Forelimb muscle (tissue), 1 donor: ENCODE measurements around the gene APBA2. TPM values are rescaled to one million over a fixed set of nuclear protein-coding genes. Genes with fewer than 3 reads are reported as not detected.

Source experiments
- DNase-seq: peaks from one replicate; pipeline ENCODE4 v3.0.0-alpha.2; 2013; ENCODE audit warnings: low read depth
- polyA plus RNA-seq: library from polyadenylated mRNA; unstranded; fragments of 120-200 nt; gene quantifications from one replicate; pipeline ENCODE4 v1.2.1, GENCODE V29; 2013; ENCODE audit not compliant: insufficient read length

The APBA2 gene
- polyA plus RNA-seq, 1 donor: 3.9 TPM

DNA sequence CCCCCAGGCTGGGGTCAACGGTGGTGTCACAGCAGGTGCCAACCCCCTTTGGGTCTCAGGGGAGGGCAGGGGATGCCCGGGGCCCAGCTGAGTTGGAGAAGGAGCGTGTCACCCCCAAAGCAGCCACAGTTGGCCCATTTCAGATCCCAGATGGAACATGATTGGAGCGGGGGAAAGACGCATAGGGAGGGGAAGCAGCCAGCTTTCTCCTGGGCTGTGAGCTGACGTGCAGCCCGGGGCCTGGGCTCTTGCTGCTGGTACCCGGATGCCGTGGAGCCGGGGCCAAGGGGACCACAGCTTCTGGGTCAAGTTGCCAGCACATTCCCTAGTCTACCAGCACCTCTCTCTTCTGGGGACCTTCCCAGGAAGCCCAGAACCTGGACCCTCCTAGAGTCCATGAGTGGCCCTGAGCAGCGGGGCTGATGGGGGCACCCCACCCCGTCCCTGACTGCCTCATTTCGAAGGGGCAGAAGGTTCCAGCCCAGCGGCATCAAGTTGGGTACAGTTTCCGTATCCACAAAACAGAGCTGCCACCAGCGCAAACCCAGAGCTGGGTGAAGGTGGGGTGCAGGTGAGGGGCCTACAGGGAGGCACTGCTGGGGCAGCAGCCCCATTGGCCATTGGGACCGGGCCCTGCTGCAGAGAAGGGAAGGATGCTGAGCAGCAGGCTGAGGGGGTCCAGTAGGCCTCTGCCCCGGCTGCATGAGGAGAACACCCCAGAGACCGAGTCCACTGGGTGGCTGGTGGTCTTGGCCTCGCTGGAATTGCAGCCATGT, 235.0 kb downstream of the APBA2 start:
- DNase-seq: no peak

DNA sequence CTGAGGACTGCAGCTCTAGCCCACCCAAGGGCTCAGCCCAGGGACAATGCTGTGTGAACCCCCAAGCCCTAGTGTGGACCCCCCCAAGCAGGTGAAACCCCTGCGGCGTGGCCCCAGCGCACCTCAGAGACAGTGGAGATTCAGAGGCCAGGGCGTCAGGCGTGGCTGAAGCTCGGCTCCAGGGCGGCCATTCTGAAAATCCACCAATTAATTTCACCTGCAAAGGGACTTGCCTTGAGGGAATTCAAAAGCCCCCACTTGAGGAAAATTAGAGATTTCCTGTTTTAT, 235.5 kb downstream of the APBA2 start:
- DNase-seq: no peak

DNA sequence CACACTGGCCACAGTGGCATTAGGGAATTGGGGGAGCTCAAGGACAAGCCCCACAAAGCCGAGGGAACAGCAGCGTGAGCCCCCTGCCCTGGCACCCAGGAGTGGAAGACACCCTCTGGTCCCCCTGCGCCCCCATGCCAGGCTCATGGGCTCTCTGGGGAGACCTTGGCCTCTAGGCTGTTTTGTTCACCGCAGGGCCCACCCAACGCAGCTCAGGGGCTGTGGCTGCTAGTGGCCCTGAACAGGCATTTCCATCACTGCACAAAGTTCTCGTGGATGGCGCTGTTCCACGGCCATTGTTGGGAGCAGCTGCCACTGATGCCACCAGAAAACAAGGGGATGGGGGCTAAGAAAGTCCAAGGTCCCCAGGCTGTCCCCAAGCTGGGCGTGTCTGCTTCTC, 236.1 kb downstream of the APBA2 start:
- DNase-seq: no peak

DNA sequence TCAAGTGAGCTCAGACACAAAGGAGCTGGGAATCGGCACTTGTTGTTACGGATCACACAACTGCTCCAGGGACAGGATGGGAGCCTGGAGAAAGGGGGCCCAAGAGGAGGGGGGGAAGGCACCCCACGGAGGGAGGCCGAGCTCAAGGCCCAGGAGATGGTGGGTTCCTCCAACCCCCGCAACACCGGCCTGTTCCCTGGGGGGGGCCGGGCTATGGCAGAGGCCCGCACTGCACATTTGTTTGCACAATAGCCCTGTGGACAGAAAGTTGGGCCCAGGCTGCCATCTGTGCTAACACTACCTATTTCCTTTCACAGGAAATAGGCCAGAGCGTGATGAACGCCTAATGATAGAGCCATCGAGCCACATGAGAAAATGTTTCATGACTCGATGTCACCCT, 236.7 kb downstream of the APBA2 start:
- DNase-seq: no peak

DNA sequence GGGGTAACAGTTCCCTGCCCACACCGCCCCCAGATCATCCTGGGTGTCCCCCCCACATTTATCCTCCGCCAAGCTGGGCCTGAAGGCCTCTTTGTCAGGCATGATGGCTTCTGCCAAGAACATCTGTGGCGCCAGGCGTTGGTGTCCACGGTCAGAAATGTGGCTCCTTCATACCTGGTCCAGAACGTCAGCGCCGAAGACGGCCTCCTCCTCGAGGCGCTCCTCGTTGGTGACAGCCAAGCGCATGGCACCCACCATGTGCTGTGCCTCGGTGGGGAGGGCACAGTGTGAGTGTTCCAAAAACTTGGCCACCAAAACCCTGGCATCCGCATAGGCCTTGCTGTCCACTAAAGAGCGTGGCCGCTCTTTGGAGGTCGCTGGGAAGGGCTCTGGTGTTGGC, 237.4 kb downstream of the APBA2 start:
- no peak for DNase-seq

DNA sequence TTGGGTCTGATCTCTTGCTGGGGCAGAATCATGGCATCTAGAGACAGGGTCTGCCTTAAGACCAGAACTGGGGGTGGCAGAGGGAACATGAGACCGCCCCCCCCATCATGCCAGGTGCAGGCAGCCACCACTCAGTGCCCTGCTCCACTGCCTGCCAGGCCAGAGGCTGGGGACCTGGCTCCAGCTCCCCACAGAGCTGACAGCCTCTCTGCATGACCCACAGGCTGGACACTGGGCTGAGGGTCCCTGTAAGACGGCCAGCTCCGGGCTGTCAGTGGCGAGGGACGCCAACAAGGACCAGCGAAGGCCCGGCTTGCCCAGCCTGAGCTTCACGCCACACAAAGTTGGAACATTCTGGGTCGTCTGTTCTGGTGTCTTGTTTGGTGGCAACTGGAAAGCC, 238.2 kb downstream of the APBA2 start:
- no peak for DNase-seq

DNA sequence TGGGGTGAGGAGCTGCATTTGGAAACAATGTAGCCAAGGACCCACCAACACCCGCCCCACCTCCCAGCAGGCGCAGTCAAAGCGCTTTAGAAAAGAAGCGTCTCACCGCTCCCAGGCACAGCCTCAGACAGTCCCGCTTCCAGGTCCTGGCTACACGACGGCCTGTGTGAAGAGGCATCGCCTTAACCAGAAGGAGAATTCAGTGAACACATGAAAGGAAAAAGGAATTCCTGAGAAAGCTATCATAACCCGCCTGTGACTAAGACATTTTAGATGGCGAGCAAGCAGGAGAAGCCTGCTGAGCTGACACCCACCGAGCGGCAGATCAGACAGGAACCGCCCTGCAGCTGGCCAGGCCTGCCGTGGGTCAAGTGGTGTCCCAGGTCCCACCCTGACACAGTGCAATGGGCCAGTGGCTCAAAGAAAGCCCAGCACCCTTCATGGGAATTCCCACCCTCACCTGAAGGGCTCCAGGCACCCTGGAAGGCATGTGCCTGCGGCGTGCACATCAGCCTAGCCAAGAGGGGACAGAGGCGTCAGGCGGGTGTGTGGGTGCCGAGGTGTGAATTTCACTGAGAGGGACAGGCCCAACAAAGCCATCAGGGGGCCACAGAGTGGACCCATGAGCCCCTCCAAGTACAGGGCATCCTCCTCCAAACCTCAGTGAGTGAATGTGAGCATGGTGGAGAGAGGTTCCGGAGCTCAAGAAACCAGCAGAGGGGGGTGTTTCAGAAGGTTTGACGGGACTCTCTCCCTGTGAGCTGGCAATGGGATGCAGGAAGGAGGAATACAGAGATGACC, 239.0 kb downstream of the APBA2 start:
- DNase-seq: no peak

DNA sequence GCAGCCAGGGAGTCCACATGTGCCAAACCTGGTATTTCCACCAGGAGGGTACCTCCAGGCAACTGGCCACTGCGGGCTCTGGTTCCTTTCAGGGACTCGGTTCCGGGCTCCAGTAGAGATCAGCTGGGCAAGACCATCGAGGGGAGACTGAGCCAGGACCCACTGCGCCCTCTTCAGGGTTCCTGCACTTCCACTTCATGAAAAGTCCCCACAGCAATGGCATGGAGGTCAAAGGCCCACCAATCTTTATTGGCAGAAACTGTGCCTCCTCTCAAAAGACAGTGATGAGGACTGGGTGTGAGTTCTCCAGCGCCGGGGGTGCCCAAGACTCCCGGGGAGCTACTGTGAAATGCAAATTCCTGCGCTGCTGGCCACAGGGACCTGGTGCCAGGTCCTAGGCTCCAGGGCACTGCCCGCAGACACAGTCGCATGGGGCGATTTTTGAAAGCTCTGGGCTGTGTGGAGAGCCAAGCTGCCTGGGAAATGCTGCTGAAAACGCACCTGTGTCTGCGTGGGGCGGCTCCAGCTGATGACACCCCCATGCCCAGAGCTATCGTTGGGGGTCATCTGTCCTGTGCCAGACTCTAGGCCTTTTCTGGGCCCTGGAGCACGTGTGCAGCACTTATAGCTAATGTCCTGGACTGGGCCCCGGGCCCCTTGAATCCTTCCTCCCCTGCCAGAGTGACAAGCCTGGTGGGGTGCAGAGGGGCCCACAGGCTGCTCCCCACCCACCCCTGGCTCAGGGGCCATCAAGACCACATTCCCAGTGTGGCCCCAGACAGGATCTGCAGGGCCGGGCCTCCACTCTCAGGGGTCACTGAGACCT, 239.8 kb downstream of the APBA2 start:
- DNase-seq: no peak

DNA sequence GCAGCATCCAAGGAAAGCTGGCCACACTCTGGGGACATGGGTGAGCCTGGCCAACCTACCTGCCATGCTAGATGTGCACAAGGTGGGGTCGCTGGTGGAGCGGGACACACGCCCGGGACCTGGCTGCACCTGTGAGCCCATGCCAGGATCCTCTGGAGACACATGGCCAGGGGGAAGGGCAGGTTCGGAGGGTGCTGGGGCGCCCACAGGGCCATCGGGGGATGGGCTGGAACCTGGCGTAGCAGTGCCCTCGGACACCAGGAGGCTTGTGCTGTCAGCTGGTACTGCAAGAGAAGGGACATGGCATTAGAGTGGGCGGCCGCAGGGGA, 240.4 kb downstream of the APBA2 start:
- no peak for DNase-seq

DNA sequence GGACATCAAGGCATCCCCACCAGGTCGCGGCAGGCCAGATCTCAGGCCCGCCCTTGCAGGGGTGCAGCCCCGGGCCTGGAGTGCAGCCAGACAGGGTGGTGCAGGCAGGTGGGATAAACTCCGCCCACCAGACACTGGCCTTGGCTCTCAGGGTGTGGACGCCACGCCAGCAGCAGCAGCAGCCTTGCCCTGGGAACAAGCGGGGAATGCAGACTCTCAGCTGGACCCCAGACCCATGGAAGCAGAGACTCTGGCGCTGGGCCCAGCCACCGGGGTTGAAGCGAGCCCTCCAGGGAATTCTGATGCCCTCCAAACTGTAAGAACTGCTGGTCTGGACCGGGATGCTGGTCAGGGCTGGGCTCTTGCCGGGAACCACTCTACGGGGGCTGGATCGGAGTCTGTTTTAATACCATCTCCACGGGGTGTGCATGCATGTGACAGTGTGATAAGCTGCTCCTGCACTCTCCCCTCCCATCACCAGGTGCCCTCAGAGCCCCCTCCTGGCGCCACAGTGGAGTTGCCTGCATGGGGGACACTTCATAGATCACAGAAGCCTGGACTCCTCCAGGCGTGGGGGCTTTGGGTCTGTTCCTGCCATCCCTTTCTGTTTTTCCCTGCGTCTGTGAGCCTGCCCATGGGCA, 241.2 kb downstream of the APBA2 start:
- DNase-seq: no peak

DNA sequence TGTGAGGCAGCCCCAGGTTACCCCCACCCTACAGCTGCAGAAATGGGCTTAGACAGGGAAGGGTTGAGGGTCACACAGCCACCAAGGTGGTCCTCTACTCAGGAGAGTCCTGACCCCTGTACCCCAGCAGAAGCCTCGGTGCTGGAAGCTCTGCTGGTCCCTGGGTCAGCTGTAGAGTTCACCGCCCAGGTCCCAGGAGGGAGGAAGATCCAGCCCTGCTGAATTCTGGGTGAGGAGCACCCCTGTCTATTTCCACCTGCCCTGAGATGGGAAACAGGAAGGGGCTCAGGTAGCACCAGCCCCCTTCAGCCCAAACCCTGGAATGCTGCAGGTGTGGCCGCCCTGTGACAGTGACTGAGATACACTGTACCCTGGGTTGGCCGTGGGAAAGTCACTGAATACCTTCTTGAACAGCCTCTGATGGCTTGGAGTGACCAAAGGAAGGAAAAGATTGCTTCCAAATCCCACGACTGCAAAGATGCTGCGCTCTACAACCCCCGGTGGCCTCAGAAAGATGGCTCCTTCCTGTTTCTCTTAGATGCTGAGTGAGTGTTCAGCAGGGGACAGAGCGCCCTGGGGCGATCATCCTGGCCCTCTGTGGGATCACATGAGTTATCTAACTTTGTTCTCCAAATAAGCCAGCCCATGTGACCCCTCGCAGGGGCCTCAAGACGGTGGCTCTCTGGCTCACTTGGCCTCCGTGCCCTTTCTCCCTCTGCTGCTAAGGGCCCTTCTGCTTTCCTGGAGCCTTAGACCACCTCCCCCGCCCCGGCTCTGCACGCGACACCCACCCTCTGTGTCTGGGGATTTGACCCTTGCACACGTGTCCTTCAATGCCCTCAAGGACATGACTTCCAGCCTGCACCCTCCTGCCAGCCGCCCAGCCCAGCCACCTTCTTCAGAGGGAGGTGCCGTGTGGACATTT, 242.0 kb downstream of the APBA2 start:
- DNase-seq: no peak

DNA sequence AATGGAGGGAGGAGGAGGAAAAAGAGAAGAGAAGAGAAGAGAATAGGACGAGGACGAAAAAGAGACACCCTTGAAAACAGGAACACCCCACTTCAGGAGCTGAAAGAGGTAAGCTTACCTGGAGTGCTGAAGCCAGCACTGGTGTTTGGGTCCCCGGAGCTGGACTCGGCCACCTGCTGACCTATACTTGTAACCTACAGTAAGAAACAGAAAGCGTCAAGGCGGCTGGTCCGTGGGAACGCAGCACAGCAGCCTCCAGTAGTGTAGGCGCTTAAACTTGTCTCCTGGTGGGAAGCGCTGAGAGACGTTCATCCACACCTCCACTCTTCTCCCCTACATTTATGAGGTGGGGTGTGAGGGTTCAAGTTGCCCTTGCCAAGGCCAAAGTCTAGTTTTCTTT, 242.9 kb downstream of the APBA2 start:
- no peak for DNase-seq

DNA sequence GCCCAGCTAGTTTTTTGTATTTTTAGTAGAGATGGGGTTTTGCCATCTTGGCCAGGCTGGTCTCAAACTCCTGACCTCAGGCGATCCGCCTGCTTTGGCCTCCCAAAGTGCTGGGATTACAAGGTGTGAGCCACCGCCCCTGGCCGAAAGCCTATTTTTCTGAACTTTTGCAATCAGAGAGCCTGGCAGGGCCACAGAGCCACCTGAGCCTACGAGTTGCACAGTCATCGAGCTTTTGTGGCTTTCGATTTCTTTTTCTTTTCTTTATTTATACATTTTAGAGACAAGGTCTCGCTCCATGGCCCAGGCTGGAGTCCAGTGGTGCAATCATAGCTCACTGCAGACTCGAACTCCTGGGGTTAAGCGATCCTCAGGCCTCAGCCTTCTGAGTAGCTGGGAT, 243.4 kb downstream of the APBA2 start:
- no peak for DNase-seq

DNA sequence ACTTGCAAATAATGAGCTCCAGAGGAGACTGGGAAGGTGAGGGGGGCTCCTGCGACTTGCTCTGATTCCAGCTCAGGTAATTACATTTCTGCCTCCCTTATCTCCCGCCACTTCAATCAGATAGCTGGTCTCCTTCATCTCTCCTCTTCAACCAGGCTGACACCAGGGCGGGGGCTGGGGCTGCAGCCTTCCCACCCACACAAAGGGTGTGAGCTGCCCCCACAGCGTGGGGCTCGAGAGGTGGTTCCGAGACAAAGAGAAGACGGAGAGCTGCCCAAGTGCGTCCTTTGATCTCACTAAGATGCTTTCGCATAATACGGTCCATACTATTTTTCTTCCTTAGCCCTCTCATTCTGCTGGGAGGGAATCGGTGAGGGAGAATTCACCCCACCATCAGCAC, 244.2 kb downstream of the APBA2 start:
- DNase-seq: no peak

DNA sequence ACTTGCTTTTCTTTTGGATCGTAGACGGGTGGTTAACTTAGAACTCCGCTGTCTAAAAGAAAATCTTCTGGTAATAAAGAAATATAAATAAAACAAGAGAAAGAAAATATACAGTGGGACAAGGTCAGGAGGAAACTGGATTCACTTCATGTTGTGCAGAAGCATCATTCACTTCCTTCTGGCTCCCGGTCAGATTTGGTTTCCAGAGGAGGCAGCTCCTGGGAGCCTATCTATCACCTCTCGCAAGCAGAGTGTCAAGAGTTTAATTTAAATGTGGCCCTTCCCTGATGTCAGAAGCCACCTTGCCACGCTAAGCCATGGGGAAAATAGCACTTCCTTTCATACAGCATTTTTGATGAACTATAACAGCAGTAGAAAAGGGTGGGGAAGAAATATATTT, 244.7 kb downstream of the APBA2 start:
- no peak for DNase-seq

DNA sequence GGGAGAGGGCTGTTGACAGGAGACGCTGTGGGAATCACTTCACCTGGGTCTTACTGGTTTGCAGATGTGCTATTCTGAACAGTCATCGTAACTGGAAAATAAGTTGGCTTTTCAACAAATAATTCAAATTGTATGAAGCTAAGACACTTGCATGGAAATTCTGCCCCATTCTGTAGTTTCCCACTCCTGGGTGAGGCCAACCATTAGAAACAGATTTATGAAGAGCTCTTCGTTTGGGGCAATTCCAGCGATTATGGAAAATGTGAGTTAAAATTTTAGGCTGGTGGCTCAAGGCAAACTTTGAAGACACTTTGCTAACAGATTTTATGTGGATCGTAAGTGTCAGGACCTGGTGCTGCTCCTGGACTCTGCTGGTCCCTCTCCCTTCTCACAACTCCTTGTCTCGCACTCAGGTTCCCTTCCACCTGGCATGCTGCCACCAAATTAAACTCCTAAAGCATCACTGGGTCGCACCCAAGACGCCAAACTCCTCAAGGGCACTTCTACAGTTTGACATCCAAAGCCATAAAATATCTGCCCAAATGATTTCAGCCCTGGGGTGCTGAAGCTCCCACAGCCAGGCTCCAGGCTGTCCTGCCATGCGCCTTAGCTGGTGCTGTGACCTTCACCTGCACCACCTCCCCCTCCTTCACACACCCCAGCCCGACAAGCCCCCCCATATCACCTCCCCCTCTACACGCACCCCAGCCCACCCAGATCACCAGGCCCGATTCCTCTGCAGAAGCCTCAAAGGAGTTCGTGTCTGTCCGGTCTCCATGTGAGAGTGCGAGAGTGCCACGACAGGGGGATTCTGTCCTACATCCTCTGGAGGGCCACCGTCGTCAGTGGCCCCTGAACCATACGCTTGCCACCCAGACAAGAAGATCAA, 245.4 kb downstream of the APBA2 start:
- DNase-seq: no peak

DNA sequence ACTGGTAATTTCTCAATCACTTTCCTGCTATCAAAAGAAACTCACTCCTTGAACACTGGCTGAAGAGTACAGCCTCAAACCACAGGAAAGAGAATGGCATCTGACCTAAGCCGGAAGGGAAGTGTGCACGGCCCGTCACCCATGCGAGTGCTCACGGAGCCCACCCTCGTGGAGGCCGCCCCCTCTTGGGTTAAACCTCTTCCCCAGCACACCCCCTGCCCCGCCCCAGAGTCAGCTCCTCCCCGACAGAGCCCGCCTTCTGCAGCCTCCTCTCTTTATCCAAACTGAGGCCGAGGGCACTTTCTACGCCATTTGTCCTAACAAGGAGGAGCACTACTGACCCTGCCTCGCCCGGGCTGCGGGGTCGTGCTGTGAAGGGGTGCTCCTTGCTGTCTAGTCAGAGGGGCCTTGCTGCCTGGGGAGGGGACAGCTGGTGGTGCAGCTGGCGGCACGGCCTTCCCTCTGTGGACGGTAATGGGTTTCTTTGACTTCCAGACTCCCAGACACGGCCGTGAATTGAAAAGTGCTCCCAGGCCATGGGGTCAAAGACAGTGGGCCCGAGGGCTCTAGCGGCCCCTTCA, 246.2 kb downstream of the APBA2 start:
- DNase-seq: no peak

DNA sequence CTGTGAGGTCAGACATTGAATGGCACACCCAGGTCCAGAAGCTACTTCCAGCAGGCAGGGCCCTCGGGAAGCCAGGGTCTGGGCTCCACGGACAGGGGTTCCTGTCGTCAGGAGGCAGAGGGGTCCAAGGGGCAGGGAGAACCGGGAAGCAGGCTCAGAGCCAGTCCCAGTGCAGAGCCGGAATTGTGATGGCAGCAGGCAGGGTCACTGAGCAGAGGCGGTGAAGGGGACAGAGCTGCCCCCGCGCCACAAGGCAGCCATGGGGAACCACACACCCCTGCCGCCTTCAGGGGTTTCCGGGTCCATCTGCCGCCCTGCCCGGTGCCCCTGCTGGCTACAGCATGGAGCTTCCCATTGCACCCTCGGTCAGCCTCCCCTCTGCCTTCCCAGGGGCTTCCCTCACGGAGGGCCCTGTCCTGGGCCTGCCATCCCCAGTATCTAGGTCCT, 247.0 kb downstream of the APBA2 start:
- DNase-seq: no peak

DNA sequence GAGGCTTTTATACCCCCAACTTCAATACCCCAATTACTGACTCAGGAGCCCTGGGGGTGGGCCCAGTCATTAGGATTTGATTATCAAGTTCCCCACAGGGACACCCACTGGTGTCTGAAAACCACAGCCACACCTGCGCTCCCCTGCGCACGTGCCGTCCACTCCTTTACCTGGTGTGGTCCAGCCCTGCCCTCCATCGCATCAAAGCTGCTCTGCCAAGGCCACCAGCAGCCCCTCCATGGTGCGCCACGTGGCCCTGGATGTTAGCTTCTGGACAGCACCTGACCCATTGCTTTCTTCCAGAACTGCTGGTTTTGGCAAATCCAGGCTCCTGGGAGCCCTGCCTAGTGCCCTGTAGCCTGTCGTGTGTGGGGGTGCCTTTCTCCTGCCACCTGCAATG, 247.5 kb downstream of the APBA2 start:
- no peak for DNase-seq

DNA sequence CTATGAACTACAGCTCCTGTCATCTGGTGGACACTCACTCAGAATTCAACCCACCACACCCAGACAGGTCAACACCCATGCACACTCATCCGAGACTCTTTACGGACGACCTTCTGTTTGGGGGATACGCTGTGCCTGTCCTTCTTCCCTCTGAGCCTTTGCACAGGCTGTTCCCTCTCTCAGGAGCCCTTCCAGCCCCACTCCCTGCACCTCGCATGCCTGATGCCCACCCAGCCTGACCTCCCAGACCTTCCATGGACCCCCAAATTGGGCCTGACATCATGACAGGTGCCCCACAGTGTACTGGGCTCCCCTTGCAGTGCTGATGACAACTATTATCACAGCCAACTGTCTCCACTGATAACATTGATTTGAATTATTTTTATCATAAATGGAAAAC, 248.0 kb downstream of the APBA2 start:
- no peak for DNase-seq
